Suprapubic skin (tissue), 3 donors: Measurements from ENCODE around the gene GTPBP6.

ENCODE experiments used
- POLR2AphosphoS5 ChIP-seq, 3 donors: sonication (generic); formaldehyde crosslinking; IDR thresholded peaks; one replicate each; pipeline ENCODE4 v1.6.1; 2017; ENCODE audit warnings: antibody characterized with exemption in 3 of 3
- TF ChIP-seq, protein P1 (sequence below), 2 donors: fragments of 200-600 bp in 1 of 2; fragments of 450-650 bp in 1 of 2; sonication (generic) in 1 of 2; IDR thresholded peaks; one replicate each; pipeline ENCODE4 v1.5.1; 2016 to 2019; ENCODE audit warnings: antibody characterized with exemption in 2 of 2, mild to moderate bottlenecking in 1 of 2, moderate library complexity in 1 of 2

DNA sequence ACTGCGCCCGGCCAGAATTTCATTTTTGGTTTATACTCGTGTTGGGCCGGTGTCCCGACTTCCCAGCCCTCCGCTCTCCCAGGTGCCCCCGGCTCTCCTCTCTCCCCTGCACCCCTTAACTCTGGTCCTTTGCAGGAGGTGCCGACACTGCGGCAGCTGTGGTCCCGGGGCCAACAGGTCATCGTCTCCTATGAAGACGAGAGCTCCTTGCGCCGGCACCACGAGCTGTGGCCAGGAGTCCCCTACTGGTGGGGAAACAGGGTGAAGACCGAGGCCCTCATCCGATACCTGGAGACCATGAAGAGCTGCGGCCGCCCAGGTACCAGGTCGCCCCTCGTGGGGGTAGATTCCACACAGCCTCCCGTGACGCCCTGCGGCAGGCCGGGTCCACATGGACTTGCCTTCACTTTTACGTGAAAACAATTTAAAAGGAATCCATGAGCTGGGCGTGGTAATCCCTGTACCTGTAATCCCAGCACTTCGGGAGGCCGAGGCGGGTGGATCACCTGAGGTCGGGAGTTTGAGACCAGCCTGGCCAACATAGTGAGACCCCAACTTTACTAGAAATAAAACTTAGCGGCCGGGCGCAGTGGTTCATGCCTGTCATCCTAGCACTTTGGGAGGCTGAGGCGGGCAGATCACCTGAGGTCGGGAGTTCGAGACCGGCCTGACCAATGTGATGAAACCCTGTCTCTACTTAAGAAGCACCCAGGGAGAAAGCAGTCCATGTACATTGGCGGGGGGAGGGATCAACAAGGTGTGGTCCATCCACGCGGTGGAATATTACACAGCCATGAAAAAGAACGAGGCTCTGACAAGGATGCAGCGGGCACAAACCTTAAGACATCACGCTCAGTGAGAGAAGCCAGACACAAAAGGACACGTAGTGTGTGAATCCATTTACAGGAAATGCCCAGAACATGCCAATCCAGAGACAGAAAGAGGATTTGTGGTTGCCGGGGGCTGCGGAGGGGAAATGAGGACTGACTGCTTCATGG, 25.4 kb downstream of the GTPBP6 start:
- TF ChIP-seq, protein P1, sequence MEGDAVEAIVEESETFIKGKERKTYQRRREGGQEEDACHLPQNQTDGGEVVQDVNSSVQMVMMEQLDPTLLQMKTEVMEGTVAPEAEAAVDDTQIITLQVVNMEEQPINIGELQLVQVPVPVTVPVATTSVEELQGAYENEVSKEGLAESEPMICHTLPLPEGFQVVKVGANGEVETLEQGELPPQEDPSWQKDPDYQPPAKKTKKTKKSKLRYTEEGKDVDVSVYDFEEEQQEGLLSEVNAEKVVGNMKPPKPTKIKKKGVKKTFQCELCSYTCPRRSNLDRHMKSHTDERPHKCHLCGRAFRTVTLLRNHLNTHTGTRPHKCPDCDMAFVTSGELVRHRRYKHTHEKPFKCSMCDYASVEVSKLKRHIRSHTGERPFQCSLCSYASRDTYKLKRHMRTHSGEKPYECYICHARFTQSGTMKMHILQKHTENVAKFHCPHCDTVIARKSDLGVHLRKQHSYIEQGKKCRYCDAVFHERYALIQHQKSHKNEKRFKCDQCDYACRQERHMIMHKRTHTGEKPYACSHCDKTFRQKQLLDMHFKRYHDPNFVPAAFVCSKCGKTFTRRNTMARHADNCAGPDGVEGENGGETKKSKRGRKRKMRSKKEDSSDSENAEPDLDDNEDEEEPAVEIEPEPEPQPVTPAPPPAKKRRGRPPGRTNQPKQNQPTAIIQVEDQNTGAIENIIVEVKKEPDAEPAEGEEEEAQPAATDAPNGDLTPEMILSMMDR (IDR thresholded peaks at IDR 0.05): no peak
- no peak for TF ChIP-seq POLR2AphosphoS5 (IDR thresholded peaks at IDR 0.05)
